Measurements from ENCODE around the gene XYLB. TPM values are rescaled to one million over a fixed set of nuclear protein-coding genes. Genes with fewer than 3 reads are reported as not detected.
"Not testable (repeated sequence)": the region's sequence is repeated elsewhere in the genome, so short reads cannot be mapped to it uniquely, and the experiment has no call there.

Gene XYLB
- total RNA-seq, 1 donor from 2014 or later, result 1.9 TPM

DNA sequence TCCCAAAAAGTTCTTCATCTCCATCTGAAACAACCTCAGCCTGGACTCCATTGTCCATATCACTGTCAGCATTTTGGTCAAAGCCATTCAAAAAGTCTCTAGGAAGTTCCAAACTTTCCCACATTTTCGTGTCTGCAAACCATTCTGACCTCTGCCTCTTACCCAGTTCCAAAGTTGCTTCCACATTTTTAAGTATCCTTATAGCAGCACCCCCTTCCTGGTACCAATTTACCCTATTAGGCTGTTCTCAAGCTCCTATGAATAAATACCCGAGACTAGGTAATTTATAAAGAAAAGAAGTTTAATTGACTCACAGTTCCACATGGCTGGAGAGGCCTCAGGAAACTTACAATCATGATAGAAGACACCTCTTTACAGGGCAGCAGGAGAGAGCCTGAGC lies 87.1 kb downstream of the XYLB start:
- H3K27me3 ChIP-seq (ENCODE audit: control insufficient read depth, insufficient read depth, low read length); DNase-seq (ENCODE audit: low read depth); H3K36me3 ChIP-seq (ENCODE audit: control insufficient read depth, insufficient read depth, low read length); H3K4me3 ChIP-seq (ENCODE audit: low read depth, low read length): not testable (repeated sequence)

DNA sequence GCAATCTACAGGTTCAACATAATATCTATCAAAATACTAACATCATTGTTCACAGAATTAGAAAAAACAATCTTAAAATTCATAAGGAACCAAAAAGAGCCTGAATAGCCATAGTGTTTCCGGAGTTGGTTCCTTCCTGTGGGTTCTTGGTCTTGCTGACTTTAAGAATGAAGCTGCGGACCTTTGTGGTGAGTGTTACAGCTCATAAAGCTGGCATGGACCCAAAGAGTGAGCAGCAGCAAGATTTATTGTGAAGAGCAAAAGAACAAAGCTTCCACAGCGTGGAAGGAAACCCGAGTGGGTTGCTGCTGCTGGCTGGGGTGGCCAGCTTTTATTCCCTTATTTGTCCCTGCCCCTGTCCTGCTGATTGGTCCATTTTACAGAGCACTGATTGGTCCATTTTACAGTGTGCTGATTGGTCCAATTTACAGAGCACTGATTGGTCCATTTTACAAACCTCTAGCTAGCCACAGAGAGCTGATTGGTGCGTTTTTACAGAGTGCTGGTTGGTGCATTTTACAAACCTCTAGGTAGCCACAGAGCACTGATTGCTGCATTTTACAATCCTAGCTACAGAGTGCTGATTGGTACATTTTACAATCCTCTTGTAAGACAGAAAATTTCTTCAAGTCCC lies 92.0 kb downstream of the XYLB start:
- DNase-seq (ENCODE audit: low read depth); H3K36me3 ChIP-seq (ENCODE audit: control insufficient read depth, insufficient read depth, low read length); H3K4me3 ChIP-seq (ENCODE audit: low read depth, low read length); H3K27me3 ChIP-seq (ENCODE audit: control insufficient read depth, insufficient read depth, low read length): not testable (repeated sequence)

DNA sequence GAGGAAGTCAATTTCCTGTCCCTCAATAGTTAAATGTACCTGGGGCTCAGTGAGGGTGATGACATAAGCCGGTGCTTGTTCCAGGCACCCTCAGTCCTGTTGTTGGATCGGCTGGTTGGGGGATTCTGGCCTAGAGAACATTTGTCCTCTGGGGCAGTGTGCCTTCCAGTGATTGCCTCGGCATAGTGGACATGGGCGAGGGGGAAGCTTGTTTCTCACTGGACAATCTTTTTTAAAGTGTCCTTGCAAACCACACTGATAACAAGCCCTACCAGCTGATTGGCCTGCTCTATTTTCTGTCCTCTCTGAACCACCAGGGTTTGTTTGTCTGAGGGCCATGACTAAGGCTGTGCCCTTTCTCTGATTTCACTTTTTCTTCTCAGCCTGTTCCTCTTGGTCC lies 96.6 kb downstream of the XYLB start:
- not testable (repeated sequence) for H3K4me3 ChIP-seq (ENCODE audit: low read depth, low read length); DNase-seq (ENCODE audit: low read depth); H3K27me3 ChIP-seq (ENCODE audit: control insufficient read depth, insufficient read depth, low read length); H3K36me3 ChIP-seq (ENCODE audit: control insufficient read depth, insufficient read depth, low read length)

GRCh38 chr3:38446085-38446686 lies 99.6 kb downstream of the XYLB start:
- Histone ChIP-seq H3K36me3 (ENCODE audit: control insufficient read depth, insufficient read depth, low read length) (no peaks in the 10 kb centered on the region), H3K27me3 (ENCODE audit: control insufficient read depth, insufficient read depth, low read length) (no peaks in the 10 kb centered on the region), H3K4me3 (ENCODE audit: low read depth, low read length) (no peak overlapping the region)
- TF ChIP-seq, protein P1, sequence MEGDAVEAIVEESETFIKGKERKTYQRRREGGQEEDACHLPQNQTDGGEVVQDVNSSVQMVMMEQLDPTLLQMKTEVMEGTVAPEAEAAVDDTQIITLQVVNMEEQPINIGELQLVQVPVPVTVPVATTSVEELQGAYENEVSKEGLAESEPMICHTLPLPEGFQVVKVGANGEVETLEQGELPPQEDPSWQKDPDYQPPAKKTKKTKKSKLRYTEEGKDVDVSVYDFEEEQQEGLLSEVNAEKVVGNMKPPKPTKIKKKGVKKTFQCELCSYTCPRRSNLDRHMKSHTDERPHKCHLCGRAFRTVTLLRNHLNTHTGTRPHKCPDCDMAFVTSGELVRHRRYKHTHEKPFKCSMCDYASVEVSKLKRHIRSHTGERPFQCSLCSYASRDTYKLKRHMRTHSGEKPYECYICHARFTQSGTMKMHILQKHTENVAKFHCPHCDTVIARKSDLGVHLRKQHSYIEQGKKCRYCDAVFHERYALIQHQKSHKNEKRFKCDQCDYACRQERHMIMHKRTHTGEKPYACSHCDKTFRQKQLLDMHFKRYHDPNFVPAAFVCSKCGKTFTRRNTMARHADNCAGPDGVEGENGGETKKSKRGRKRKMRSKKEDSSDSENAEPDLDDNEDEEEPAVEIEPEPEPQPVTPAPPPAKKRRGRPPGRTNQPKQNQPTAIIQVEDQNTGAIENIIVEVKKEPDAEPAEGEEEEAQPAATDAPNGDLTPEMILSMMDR (IDR thresholded peaks at IDR 0.05; ENCODE audit: insufficient read depth, low read length, poor library complexity, severe bottlenecking), result no peak
- no peak for DNase-seq (ENCODE audit: low read depth)

- H3K4me3 ChIP-seq (ENCODE audit: low read depth, low read length), result no peak overlapping the region
- no peaks in the 10 kb centered on the region for H3K36me3 ChIP-seq (ENCODE audit: control insufficient read depth, insufficient read depth, low read length)
- no peak for DNase-seq (ENCODE audit: low read depth)
- H3K27me3 ChIP-seq (ENCODE audit: control insufficient read depth, insufficient read depth, low read length), result no peaks in the 10 kb centered on the region
- TF ChIP-seq, protein P1 (IDR thresholded peaks at IDR 0.05; ENCODE audit: insufficient read depth, low read length, poor library complexity, severe bottlenecking), result no peak
Measured at GRCh38 chr3:38446812-38447211, 100.2 kb downstream of the XYLB start.

GRCh38 chr3:38450853-38451252 lies 104.3 kb downstream of the XYLB start:
- no peak overlapping the region for H3K4me3 ChIP-seq (ENCODE audit: low read depth, low read length)
- no peaks in the 10 kb centered on the region for H3K36me3 ChIP-seq (ENCODE audit: control insufficient read depth, insufficient read depth, low read length)
- H3K27me3 ChIP-seq (ENCODE audit: control insufficient read depth, insufficient read depth, low read length), result no peaks in the 10 kb centered on the region
- no peak for DNase-seq (ENCODE audit: low read depth)
- TF ChIP-seq, protein P1 (IDR thresholded peaks at IDR 0.05; ENCODE audit: insufficient read depth, low read length, poor library complexity, severe bottlenecking), result no peak

GRCh38 chr3:38453075-38453912 lies 106.7 kb downstream of the XYLB start, which contains the start of gene ACVR2B:
Gene ACVR2B (plus strand): TSS chr3:38453890. CDS start chr3:38454323, 433 bp downstream.
- no peak for DNase-seq (ENCODE audit: low read depth)
- H3K27me3 ChIP-seq (ENCODE audit: control insufficient read depth, insufficient read depth, low read length), result no peaks in the 10 kb centered on the region
- peak within 1 kb of the TSS; percentile 70 for H3K4me3 ChIP-seq (ENCODE audit: low read depth, low read length)
- TF ChIP-seq, protein P1 (IDR thresholded peaks at IDR 0.05; ENCODE audit: insufficient read depth, low read length, poor library complexity, severe bottlenecking), result no peak
- no peaks in the 10 kb centered on the region for H3K36me3 ChIP-seq (ENCODE audit: control insufficient read depth, insufficient read depth, low read length)
